ENCODE data around the gene GLRA2.
"Not testable (repeated sequence)": the region's sequence is repeated elsewhere in the genome, so short reads cannot be mapped to it uniquely, and the experiment has no call there.

Gene GLRA2

DNA sequence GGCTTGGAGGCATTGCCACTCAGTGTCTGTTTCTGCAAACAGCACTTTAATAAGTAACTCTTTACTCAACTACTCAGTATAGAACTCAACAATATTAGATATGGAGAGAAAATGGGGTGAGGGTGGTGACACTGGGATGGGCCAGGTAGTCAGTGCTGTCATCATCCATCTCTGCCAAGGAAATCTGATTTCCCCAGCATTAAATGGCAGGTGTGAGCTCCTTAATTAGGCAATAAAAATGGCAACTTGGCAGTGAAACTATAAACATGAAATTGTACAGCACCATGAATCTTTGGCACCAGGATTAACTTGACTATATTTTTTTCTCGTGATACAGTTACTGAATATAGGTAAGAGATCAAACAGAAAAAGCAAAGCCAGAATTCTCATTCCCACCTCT lies 146.2 kb downstream of the GLRA2 start:
- Histone ChIP-seq H2BK5ac (ENCODE audit: low read length) (no peak overlapping the region), H3K27ac (replicated peaks; ENCODE audit: low read length) (no peak overlapping the region), H2BK120ac (ENCODE audit: low read depth, low read length) (no peak overlapping the region), H3K4me2 (ENCODE audit: insufficient read depth, low read length, poor library complexity, severe bottlenecking) (no peak overlapping the region), H4K8ac (ENCODE audit: low read depth, low read length) (no peak overlapping the region), H3K18ac (ENCODE audit: low read length) (no peak overlapping the region), H4K91ac (ENCODE audit: low read depth, low read length, poor library complexity) (no peak overlapping the region), H3K4ac (ENCODE audit: low read length) (no peak overlapping the region), H3K9ac (ENCODE audit: low read depth, low read length, poor library complexity) (no peak overlapping the region), H2AK5ac (ENCODE audit: low read depth, low read length) (no peak overlapping the region), H3K36me3 (replicated peaks in 1 of 2; ENCODE audit: control insufficient read depth in 2 of 2, insufficient read depth in 2 of 2, low read length in 2 of 2) (no peaks in the 10 kb centered on the region), H3K4me3 (ENCODE audit: low read length in 2 of 2) (no peak overlapping the region), H2AFZ (ENCODE audit: low read length) (no peak overlapping the region), H3K79me1 (ENCODE audit: low read depth, low read length) (no peaks in the 10 kb centered on the region), H3K4me1 (ENCODE audit: control insufficient read depth in 2 of 2, insufficient read depth in 1 of 2, low read depth in 1 of 2, low read length in 2 of 2) (peaks cover 2% of the 10 kb centered on the region in 2 donors), H2BK12ac (ENCODE audit: low read length) (no peak overlapping the region), H3K9me3 (replicated peaks in 1 of 2; ENCODE audit: control insufficient read depth in 2 of 2, insufficient read depth in 1 of 2, low read depth in 1 of 2, low read length in 2 of 2) (no peaks in the 10 kb centered on the region), H3K27me3 (ENCODE audit: control insufficient read depth in 3 of 3, insufficient read depth in 3 of 3, low read depth in 1 of 3, low read length in 3 of 3) (no peaks in the 10 kb centered on the region), H3K23ac (ENCODE audit: low read depth, low read length, poor library complexity) (no peak overlapping the region), H3K14ac (ENCODE audit: low read length) (no peak overlapping the region), H2BK15ac (ENCODE audit: low read length) (no peak overlapping the region)
- DNase-seq (ENCODE audit: low spot score), result no peak
- no CpG with 5 or more reads among the region's 1 CpG for WGBS, 2 donors (ENCODE audit: extremely low coverage in 2 of 2, insufficient read length in 2 of 2, insufficient replicate concordance in 1 of 2)

DNA sequence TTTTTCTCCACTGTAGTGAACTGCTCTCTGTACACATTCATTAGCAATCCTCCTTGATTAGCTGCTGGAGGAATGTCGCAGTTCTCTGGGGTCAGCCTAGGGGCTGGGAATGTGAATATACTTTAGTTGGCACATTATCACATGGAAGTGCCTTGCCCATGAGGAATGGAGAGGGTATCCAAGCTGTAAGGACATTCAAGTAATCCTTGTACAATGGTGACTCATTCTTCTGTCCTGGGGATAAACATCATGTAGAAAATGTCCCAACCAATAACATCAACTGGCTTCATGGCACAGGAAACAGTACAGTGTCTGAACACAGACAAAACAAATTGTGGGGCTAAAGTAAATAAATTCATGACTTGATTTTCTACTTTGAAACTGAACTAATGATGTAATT lies 147.1 kb downstream of the GLRA2 start:
- H2AFZ ChIP-seq (ENCODE audit: low read length), result no peak overlapping the region
- peaks cover 2% of the 10 kb centered on the region in 2 donors for H3K4me1 ChIP-seq (ENCODE audit: control insufficient read depth in 2 of 2, insufficient read depth in 1 of 2, low read depth in 1 of 2, low read length in 2 of 2)
- no peak overlapping the region for H3K9ac ChIP-seq (ENCODE audit: low read depth, low read length, poor library complexity)
- H3K9me3 ChIP-seq (replicated peaks in 1 of 2; ENCODE audit: control insufficient read depth in 2 of 2, insufficient read depth in 1 of 2, low read depth in 1 of 2, low read length in 2 of 2), result no peaks in the 10 kb centered on the region
- H2BK120ac ChIP-seq (ENCODE audit: low read depth, low read length), result no peak overlapping the region
- no peak overlapping the region for H3K18ac ChIP-seq (ENCODE audit: low read length)
- H3K23ac ChIP-seq (ENCODE audit: low read depth, low read length, poor library complexity), result no peak overlapping the region
- no peak overlapping the region for H3K27ac ChIP-seq (replicated peaks; ENCODE audit: low read length)
- H2AK5ac ChIP-seq (ENCODE audit: low read depth, low read length), result no peak overlapping the region
- H3K4ac ChIP-seq (ENCODE audit: low read length), result no peak overlapping the region
- no peak overlapping the region for H4K91ac ChIP-seq (ENCODE audit: low read depth, low read length, poor library complexity)
- H4K8ac ChIP-seq (ENCODE audit: low read depth, low read length), result no peak overlapping the region
- no CpG with 5 or more reads among the region's 1 CpG for WGBS, 2 donors (ENCODE audit: extremely low coverage in 2 of 2, insufficient read length in 2 of 2, insufficient replicate concordance in 1 of 2)
- H3K4me3 ChIP-seq (ENCODE audit: low read length in 2 of 2), result no peak overlapping the region
- no peak overlapping the region for H3K14ac ChIP-seq (ENCODE audit: low read length)
- no peak overlapping the region for H3K4me2 ChIP-seq (ENCODE audit: insufficient read depth, low read length, poor library complexity, severe bottlenecking)
- H2BK5ac ChIP-seq (ENCODE audit: low read length), result no peak overlapping the region
- no peak for DNase-seq (ENCODE audit: low spot score)
- H3K36me3 ChIP-seq (replicated peaks in 1 of 2; ENCODE audit: control insufficient read depth in 2 of 2, insufficient read depth in 2 of 2, low read length in 2 of 2), result no peaks in the 10 kb centered on the region
- H3K79me1 ChIP-seq (ENCODE audit: low read depth, low read length), result no peaks in the 10 kb centered on the region
- H3K27me3 ChIP-seq (ENCODE audit: control insufficient read depth in 3 of 3, insufficient read depth in 3 of 3, low read depth in 1 of 3, low read length in 3 of 3), result no peaks in the 10 kb centered on the region
- no peak overlapping the region for H2BK15ac ChIP-seq (ENCODE audit: low read length)
- no peak overlapping the region for H2BK12ac ChIP-seq (ENCODE audit: low read length)

DNA sequence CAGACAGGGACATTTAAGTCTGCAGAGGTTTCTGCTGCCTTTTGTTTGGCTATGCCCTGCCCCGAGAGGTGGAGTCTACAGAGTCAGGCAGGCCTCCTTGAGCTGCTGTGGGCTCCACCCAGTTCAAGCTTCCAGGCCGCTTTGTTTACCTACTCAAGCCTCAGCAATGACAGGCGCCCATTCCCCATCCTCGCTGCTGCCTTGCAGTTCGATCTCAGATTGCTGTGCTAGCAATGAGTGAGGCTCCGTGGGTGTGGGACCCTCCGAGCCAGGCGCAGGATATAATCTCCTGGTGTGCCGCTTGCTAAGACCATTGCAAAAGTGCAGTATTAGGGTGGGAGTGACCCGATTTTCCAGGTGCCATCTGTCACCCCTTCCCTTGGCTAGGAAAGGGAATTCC lies 159.0 kb downstream of the GLRA2 start:
- not testable (repeated sequence) for H2BK12ac ChIP-seq (ENCODE audit: low read length); H3K4me3 ChIP-seq (ENCODE audit: low read length in 2 of 2); H3K18ac ChIP-seq (ENCODE audit: low read length); H3K9me3 ChIP-seq (replicated peaks in 1 of 2; ENCODE audit: control insufficient read depth in 2 of 2, insufficient read depth in 1 of 2, low read depth in 1 of 2, low read length in 2 of 2); H3K23ac ChIP-seq (ENCODE audit: low read depth, low read length, poor library complexity); H3K14ac ChIP-seq (ENCODE audit: low read length); DNase-seq (ENCODE audit: low spot score); H2BK120ac ChIP-seq (ENCODE audit: low read depth, low read length); H4K8ac ChIP-seq (ENCODE audit: low read depth, low read length); H3K36me3 ChIP-seq (replicated peaks in 1 of 2; ENCODE audit: control insufficient read depth in 2 of 2, insufficient read depth in 2 of 2, low read length in 2 of 2); H2BK15ac ChIP-seq (ENCODE audit: low read length); H3K79me1 ChIP-seq (ENCODE audit: low read depth, low read length); H3K9ac ChIP-seq (ENCODE audit: low read depth, low read length, poor library complexity); H3K4me1 ChIP-seq (ENCODE audit: control insufficient read depth in 2 of 2, insufficient read depth in 1 of 2, low read depth in 1 of 2, low read length in 2 of 2); H2BK5ac ChIP-seq (ENCODE audit: low read length); H4K91ac ChIP-seq (ENCODE audit: low read depth, low read length, poor library complexity); H3K4me2 ChIP-seq (ENCODE audit: insufficient read depth, low read length, poor library complexity, severe bottlenecking); H2AFZ ChIP-seq (ENCODE audit: low read length); H3K27me3 ChIP-seq (ENCODE audit: control insufficient read depth in 3 of 3, insufficient read depth in 3 of 3, low read depth in 1 of 3, low read length in 3 of 3); H2AK5ac ChIP-seq (ENCODE audit: low read depth, low read length); H3K4ac ChIP-seq (ENCODE audit: low read length); H3K27ac ChIP-seq (replicated peaks; ENCODE audit: low read length)
- WGBS, 2 donors (ENCODE audit: extremely low coverage in 2 of 2, insufficient read length in 2 of 2, insufficient replicate concordance in 1 of 2), result no CpG with 5 or more reads among the region's 10 CpGs

- H2AK5ac ChIP-seq (ENCODE audit: low read depth, low read length), result no peak overlapping the region
- H2AFZ ChIP-seq (ENCODE audit: low read length), result peak overlapping the region; percentile 35
- no peak overlapping the region for H4K91ac ChIP-seq (ENCODE audit: low read depth, low read length, poor library complexity)
- no peak overlapping the region for H3K27ac ChIP-seq (replicated peaks; ENCODE audit: low read length)
- H2BK15ac ChIP-seq (ENCODE audit: low read length), result no peak overlapping the region
- no CpG with 5 or more reads among the region's 8 CpGs for WGBS, 2 donors (ENCODE audit: extremely low coverage in 2 of 2, insufficient read length in 2 of 2, insufficient replicate concordance in 1 of 2)
- no peaks in the 10 kb centered on the region for H3K27me3 ChIP-seq (ENCODE audit: control insufficient read depth in 3 of 3, insufficient read depth in 3 of 3, low read depth in 1 of 3, low read length in 3 of 3)
- H3K79me1 ChIP-seq (ENCODE audit: low read depth, low read length), result no peaks in the 10 kb centered on the region
- H3K9me3 ChIP-seq (replicated peaks in 1 of 2; ENCODE audit: control insufficient read depth in 2 of 2, insufficient read depth in 1 of 2, low read depth in 1 of 2, low read length in 2 of 2), result no peaks in the 10 kb centered on the region
- no peak overlapping the region for H3K4me2 ChIP-seq (ENCODE audit: insufficient read depth, low read length, poor library complexity, severe bottlenecking)
- H3K4ac ChIP-seq (ENCODE audit: low read length), result no peak overlapping the region
- H4K8ac ChIP-seq (ENCODE audit: low read depth, low read length), result no peak overlapping the region
- H2BK120ac ChIP-seq (ENCODE audit: low read depth, low read length), result no peak overlapping the region
- H2BK5ac ChIP-seq (ENCODE audit: low read length), result no peak overlapping the region
- H3K9ac ChIP-seq (ENCODE audit: low read depth, low read length, poor library complexity), result no peak overlapping the region
- no peak overlapping the region for H3K4me3 ChIP-seq (ENCODE audit: low read length in 2 of 2)
- peaks cover 0 to 3% of the 10 kb centered on the region in 2 donors for H3K36me3 ChIP-seq (replicated peaks in 1 of 2; ENCODE audit: control insufficient read depth in 2 of 2, insufficient read depth in 2 of 2, low read length in 2 of 2)
- no peak for DNase-seq (ENCODE audit: low spot score)
- no peak overlapping the region for H3K18ac ChIP-seq (ENCODE audit: low read length)
- no peak overlapping the region for H3K23ac ChIP-seq (ENCODE audit: low read depth, low read length, poor library complexity)
- no peak overlapping the region for H3K14ac ChIP-seq (ENCODE audit: low read length)
- peaks cover 0 to 2% of the 10 kb centered on the region in 2 donors for H3K4me1 ChIP-seq (ENCODE audit: control insufficient read depth in 2 of 2, insufficient read depth in 1 of 2, low read depth in 1 of 2, low read length in 2 of 2)
- no peak overlapping the region for H2BK12ac ChIP-seq (ENCODE audit: low read length)
These were observed 161.2 kb downstream of the GLRA2 start for GRCh38 chrX:14690553-14690952.
